Islet precursor cell (in vitro differentiated cells): ENCODE data around the gene RANBP3L.
"Not testable (repeated sequence)": the region's sequence is repeated elsewhere in the genome, so short reads cannot be mapped to it uniquely, and the experiment has no call there.

Experiments
- DNase-seq: peaks from one replicate; pipeline ENCODE4 v3.0.0-alpha.2; 2018

Gene RANBP3L, protein sequence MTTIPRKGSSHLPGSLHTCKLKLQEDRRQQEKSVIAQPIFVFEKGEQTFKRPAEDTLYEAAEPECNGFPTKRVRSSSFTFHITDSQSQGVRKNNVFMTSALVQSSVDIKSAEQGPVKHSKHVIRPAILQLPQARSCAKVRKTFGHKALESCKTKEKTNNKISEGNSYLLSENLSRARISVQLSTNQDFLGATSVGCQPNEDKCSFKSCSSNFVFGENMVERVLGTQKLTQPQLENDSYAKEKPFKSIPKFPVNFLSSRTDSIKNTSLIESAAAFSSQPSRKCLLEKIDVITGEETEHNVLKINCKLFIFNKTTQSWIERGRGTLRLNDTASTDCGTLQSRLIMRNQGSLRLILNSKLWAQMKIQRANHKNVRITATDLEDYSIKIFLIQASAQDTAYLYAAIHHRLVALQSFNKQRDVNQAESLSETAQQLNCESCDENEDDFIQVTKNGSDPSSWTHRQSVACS

DNA sequence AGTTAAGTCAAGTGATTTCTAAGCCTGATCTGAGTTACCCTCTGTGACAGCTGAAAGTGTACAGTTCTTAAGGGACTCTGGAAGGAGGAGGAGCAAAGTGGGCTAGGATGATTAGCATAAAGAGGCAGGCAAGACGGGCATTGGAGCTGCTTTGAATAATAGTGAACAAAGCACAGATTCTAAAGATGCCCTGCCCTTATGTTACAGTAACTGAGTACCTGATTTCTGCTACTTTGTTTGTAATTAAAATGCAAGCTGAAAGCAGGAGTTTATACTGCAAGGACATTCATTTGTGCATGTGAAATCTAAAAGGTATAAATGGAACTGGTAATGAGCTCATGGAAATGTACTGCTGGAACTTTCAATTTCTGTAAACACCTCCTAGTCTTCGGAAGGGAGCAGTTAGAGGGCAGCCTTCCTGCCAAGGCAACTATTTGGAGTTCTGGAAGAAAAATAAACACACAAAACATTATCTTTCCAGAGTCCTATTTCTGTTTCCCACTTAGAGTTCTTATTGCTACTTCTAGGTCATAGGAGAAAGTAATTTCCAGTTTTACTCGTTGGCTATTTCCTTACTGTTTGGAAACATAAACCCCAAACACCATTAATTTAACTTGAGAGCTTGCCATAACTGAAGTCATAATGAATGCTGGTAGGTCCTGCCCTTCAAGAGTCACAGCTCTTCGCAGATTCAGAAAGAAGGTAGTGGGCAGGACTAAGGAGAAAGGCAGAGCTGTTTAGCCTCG is at the start of gene RANBP3L:
RANBP3L (minus strand) TSS at position 45 of the 746 bp plus-strand sequence. CDS start 486 bp downstream, outside the sequence.
- no peak for DNase-seq

DNA sequence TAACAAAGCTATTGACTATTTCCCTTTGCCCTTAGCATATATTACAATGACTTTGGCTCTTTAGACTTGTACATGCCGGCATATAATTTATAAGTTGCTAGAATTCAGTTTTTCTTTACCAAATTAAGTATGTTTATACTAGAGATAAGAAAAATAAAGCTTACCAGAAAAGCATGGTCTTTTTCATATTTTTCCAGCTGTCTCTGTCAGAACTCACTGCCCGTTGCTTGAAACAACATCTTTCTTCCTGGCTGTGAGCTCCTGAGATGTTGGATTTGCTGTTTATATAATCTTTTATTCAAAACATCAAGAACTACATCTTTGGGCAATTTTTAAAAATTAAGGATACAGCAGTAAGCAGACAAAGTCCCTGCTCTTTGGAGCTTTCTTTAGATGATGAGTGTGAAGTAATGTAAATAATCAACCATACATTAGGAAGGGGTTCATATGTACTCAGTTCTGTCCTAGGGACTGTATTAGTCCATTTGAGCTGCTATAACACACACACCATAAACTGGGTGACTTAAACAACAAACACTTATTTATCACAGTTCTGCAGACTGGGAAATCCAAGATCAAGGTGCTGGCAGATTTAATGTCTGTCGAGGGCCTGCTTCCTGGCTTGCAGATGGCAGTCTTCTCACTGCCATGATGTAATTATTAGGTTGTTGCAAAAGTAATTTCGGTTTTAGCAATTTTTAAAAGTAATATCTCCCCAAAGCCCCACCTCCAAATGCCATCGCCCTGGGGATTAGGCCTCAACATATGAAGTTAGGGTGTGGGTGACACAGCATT is 45.4 kb upstream of the RANBP3L start:
- no peak for DNase-seq

DNA sequence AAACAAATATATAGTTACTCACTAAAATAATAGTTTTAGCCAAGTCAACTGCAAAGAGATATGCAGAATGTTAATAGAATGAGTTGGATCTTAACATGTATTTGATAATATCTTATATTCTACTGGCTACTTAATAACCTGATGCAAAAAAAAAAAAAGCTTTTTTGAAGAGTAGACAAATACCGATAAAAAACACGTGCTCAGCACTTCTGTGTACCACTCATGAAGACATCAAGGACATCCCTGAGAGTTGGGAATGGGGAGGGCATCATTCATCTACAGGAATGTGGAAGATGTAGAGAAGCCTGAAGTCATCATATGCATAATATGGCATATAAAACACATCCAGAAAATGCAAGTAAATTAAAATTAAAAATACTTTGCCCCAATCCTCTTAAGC is 43.2 kb upstream of the RANBP3L start:
- DNase-seq, result no peak

DNA sequence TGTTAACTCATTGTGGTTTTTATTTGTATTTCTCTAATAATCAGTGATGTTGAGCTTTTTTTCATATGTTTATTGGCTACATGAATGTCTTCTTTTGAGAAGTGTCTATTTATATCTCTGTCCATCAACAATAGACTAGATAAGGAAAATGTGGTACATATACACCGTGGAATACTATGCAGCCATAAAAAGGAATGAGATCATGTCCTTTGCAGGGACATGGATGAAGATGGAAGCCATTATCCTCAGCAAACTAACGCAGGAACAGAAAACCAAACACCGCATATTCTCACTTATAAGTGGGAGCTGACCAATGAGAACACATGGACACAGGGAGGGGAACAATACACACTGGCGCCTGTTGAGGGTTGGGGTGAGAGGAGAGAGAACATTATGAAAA is 40.0 kb upstream of the RANBP3L start:
- not testable (repeated sequence) for DNase-seq

DNA sequence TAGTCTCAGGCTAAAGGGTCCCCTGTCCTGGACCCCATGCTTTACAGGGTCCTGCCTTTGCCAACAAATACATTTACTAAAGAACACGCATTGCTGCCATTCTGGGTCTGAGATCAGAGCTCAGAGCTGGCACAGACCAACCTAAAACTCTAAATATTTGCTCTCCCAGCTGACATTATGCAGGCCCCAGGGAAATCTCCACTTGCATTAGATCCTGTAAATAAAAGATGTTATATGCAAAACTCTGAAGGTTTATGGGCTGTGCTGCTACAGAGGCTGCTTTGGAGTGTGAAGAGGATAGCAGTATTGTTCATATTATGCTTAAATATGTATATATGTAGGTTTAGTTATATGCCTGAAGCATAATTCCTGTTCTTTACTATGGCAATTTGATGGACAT is 35.9 kb upstream of the RANBP3L start:
- DNase-seq, result no peak

DNA sequence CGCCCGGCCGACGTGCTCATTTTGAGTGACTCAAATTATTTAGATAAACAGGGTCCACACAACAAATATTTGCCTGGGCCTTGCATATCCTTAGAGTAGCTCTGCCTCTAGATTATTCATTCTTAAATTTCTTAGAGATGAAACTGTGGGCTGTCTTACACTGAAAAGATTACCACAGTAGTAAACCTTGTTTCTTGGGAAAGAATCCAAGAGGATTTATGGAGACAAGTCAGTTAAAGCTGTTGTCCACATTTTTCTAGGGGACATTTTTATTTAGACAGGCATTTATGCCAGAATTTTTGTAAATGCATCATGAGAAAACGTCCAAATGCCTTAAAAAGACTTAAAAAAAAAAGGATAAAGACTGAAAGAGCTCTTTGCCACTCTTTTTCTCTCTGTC is 32.6 kb upstream of the RANBP3L start:
- no peak for DNase-seq

DNA sequence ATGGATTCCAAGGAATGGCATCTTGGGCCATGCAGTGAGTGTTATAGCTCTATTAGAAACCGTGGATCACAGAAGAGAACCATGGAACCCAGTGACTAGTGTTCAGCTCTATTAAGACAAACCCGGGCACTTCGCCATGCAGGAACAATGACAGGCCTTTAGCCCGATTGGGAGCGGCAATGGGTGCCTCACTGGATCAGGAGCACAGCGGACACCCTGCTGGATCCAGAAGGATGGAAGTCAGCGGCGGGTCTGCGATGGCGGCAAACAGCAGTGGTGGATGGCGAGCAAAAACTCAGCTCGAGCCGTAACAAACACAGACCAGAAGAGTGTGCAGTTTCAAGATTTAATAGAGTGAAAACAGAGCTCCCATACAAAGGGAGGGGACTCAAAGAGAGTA is 31.0 kb upstream of the RANBP3L start:
- not testable (repeated sequence) for DNase-seq

DNA sequence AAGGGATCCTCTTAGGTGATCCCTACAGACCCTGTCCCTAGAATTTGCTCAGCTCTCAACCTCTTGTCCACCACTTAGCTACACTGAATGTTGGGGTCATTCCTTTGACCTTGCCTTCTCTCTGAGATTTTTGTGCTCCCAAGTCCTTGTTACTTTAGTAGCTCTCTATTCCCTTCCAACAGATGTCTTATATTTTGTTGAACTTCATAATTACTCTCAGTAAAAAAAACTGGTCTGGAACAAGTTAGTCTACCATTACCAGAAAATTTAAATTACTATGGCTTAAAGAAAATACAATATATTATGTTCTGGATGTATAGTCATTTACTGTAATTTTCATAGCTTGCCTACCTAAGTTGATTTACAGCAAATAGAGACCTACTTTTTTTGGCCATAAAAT is 23.5 kb upstream of the RANBP3L start:
- DNase-seq, result no peak

DNA sequence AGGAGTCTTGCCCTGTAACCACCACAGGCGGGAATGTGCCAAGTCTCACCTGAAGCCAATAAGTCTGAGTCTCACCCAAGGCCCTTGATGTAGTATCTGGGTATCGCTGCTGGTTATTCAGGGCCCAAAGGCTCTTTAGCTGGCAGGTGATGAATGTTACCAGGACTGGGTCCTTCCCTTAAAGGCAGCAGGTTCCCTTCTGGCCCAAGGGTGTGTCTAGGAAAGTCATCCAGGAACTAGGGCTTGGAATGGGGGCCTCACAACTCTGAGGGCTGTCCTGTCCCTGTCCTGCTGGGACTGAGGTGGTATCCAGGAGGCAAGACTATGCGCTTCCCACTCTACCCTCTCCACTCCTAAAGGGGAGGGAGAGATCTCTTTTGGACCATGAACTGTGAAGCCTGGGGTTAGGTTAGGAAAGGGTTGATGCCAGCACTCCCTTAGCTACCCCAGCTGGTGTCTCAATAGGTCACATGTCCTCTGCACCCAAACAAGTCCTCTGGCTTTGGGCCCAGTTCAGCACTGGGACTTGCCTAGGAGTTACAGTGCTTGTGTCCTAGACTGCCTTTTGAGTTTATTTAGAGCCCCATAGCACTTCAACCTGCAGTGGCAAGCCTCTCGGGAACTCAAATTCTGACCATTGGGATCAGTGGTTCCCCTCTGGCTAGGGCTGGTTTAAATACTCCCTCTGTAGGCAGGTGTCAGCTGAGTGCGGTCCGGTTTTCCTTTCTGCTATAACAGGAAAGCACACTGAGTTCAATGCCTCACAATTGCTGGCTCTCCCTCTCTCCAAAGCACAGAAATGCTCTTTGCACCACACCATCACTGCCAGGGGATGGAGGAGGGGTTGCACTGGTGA is 22.5 kb upstream of the RANBP3L start:
- no peak for DNase-seq

DNA sequence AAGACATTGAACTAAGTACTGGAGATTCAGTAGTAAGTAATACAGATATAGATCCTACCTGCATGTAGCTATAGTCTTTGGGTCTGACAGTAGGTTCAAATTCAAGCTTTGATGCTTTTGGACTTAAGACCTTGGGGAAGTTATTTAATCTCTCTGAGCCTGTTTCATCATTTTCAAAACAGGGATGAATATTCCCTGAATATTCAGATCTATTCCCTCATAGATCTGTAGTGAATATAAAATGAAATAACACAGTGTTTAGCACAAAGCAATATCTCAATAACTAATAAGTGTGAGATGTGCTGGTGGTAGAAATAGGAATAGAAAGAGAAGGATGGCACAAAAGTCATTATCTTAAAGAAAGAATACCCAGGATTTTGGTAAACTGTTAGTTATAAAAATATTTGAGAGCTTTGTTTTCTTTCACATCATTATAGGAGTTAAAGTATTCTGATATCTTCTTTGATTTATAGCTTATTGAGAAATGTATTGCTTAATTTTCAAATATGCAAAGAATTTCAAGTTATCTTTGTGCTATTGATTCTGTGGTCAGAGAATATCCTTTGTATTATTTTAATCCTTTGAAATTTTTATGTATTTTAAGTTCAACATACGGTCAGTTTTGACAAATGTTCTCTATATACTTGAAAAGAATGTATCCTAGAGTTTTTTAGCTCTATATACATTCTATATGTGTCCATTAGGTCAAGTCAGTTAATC is 11.4 kb upstream of the RANBP3L start:
- no peak for DNase-seq

DNA sequence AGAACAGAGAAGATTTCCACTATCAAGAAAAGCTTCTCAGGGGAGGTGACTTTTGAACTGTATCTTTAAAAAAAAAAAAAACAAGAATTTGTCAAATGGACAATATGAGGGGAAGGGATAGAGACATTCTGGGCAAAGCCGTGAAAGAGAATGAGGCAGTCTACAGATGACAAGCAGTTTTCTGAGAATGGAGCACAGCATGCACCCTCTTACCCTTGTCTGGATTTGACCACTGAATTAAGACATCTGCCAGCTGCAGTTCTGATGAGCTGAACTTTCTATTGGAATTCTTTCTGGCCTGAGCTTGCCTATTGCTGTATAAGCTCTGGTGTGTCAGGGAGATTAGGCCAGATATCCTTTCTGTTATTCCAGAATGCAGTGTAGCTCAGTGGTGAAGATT is 10.3 kb upstream of the RANBP3L start:
- no peak for DNase-seq

DNA sequence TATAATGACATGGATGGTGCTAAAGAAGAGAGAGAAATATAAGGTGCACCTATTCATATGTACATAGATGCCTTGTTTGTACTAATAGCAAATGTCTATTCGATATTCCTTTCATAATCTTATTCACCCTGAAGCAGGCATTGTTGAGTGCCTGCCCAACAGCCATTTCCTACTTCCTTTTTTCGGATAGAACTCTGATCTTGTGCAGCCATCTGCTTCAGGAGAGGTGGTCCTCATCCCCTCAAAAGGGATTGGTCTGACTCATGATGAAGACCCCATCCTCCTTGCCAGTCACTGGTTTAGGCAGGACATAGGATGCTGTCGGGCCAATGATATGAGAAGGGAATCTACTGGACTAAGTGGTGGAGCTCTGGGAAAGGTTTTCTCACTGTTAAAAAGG is 8.4 kb upstream of the RANBP3L start:
- DNase-seq, result no peak

DNA sequence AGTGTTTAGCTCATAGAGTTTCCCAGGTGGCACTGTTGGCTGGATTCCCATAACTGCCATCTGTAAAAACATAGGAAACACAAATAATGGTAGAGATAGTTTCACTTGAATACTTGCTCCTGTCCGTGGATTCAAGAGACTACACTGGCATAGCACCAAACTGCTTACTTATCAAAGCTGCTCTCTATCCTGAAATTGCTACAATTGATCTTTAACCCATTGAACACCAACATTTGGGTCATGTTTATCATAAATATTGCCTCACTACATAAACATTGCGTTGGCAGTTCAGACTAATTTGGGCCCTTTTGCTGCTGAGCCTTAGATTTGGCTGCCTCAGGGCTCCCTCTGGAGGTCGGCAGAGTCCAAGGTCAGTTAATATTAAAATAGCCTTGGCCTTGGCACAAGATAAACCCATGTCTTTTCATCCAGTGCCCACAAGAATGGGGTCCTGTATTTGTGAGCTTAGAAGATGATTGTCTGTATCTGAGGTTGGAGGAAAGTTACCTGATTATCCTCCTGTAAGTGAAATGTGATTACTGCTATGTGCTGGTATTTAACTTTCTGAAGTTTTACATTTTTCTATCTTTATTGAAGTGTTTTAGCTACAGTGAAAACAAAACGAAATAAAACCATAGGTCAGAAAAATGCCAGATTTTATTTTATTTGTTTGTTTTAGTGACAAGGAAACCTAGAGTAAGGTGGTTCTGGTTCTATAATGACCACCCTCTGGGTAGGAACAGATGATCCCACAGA is 4.0 kb upstream of the RANBP3L start:
- DNase-seq, result no peak

DNA sequence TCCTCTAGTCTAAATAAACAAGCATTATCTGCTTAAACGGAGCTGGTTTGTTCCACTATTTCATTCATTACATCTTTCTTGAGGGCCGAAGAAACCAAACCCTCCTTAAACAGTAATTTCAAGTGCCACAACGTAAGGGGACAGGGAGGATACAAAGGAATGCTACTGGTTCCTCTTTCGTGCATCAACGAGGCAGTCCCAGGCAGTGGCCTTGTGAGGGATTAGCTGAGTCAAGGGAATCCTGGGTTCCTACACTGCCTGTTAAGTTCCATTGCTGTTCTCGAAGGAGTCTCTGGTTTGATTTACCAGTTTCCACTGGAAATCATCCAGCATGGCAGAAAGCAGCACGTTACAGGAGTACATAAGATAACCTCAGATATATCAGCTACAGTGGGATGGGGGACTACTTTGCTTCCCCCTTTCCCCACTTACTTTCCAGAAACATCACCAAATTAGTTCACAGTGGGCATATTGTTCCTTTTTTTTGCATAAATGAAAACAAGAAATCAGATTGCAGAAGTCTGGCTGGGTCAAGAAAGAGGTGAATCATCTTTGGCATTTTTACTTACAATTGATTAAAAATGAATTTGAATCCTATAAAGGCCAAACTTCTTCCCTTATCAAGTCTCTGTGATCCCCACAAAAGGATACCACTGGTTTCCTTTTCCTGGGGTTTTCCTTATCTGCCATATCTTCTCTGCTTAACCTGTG is 2.5 kb upstream of the RANBP3L start:
- DNase-seq, result no peak

DNA sequence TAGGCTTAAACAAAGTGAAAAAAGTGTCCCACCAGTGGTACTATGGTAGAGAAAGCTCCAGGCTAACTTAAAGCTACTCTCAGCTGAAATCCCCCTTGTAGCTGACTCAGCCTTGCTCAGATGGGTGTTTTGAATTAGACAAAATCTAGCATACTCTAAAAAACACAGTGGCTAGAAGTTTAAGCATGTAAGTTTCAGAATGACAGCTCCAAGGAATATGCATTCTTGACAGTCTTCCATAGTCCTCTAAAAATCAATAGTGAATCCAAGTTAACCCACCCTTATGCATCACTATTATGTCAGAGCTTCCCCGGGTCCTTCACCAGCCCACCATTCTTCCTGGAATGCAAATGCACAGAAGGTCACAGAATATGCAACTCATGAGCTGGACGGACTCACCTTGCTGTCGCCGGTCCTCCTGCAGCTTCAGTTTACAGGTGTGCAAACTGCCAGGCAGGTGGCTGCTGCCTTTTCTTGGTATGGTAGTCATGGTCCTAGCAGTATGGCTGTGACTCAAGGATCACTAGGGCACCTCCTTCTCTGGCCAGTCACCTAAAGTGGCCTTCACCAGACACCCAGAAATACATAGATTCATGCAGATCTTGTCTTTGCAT is 668 bp downstream of the RANBP3L start:
- DNase-seq, result no peak

DNA sequence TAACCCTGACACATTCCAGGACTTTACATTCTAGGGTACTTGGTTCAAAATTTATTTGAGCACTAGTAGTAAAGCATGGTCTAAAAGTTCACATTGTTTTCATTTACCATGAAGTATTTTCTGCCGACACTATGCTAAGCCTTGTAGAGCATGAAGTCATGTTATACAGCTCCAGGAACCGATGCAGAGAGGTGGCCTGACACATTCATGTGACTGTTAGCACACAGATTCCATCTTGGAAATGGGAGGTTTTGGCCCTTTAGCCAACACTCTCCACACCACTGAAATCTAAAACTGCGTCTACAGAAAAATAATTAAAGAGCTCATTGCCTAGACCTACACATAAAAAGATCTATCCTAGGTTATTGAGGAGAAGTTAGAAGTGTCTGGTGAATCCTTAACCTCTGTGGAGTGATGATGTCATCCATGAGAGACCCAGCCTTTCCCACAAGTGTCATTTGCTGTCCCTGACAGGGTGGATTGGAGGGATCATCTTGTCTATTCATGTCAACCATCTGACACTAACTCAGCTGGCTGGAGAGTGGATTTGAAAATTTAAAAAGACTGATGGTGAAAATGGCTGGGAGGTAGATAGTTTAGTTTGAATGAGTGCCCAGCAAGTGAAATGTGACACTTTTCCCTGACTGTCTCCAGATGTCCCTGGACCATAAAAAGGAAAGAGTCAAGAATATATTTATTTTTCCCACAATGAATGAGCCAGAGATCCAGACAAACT is 1.3 kb downstream of the RANBP3L start:
- DNase-seq, result no peak

DNA sequence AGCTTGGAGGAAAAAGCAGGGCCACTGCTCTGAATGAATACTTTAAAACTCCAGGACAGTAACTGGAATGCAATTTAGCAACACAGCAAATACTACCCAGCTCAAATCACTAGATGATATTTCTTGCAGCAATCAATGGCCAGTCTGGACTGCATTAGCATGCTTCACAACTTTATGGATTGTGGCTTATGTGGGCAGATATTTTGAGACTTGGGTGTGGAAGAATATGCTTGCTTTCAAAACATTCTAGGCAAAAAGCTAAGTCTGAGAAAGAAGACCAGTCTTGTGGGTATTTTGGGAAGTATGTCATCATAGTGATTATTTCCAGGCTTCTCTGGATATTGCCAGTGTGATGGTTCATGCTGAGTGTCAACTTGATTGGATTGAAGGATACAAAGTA is 3.1 kb downstream of the RANBP3L start:
- no peak for DNase-seq

DNA sequence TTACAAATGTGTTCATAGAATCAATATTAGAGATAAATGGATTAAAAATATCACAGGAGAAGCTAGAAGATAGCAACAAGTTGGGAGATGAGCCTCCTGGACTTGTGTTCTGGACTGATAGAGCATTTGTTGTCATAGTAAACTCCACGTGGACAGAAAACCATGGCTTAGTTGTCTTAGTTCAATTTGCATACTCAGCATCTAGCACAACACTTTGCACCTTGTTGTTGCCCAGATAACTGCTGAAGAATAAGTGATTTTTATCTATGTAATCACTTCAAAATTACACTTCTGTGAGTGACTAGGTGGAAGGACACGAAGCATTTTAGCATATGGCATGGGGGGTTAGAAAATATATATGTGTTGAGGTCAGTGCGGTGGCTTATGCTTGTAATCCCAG is 4.0 kb downstream of the RANBP3L start:
- DNase-seq, result no peak
